GM20431 (cell line): Measurements from ENCODE around the gene ITPKA.

Experiments
- in situ Hi-C: fragments of 300-500 bp; cut with MseI, MboI; formaldehyde crosslinking; loops from one replicate; pipeline ENCODE4 v1.15.0; 2020; ENCODE audit warnings: low sequenced_read_pairs; ENCODE audit not compliant: unreplicated experiment

Gene ITPKA

GRCh38 chr15:41507820-41508290 lies 14.2 kb downstream of the ITPKA start:
- in situ Hi-C loops = no loop called here

GRCh38 chr15:41510728-41511127 lies 17.1 kb downstream of the ITPKA start:
- in situ Hi-C loops = no loop called here

- in situ Hi-C loops = no loop called here
Measured at GRCh38 chr15:41511331-41511898, 17.7 kb downstream of the ITPKA start.

- in situ Hi-C loops = no loop called here
Measured at GRCh38 chr15:41511899-41512369, 18.3 kb downstream of the ITPKA start.

- in situ Hi-C loops = no loop called here
Measured at GRCh38 chr15:41512512-41512939, 18.9 kb downstream of the ITPKA start.

- in situ Hi-C loops = no loop called here
Measured at GRCh38 chr15:41512940-41513505, 19.3 kb downstream of the ITPKA start.

- in situ Hi-C loops = no loop called here
Measured at GRCh38 chr15:41513506-41514227, 20.0 kb downstream of the ITPKA start, which contains the start of gene LTK. Gene LTK (minus strand): TSS chr15:41513827. CDS start chr15:41513709, 118 bp downstream.

GRCh38 chr15:41517895-41518449 lies 24.3 kb downstream of the ITPKA start:
- in situ Hi-C loops = no loop called here

- in situ Hi-C loops = no loop called here
Measured at GRCh38 chr15:41520636-41521035, 27.0 kb downstream of the ITPKA start.

GRCh38 chr15:41521614-41522013 lies 27.9 kb downstream of the ITPKA start:
- in situ Hi-C loops = no loop called here

- in situ Hi-C loops = no loop called here
Measured at GRCh38 chr15:41523097-41523496, 29.4 kb downstream of the ITPKA start.

- in situ Hi-C loops = no loop called here
Measured at GRCh38 chr15:41530363-41530956, 36.8 kb downstream of the ITPKA start.

- in situ Hi-C loops = no loop called here
Measured at GRCh38 chr15:41535544-41535943, 41.9 kb downstream of the ITPKA start.

GRCh38 chr15:41536866-41537265 lies 43.2 kb downstream of the ITPKA start:
- in situ Hi-C loops = no loop called here

GRCh38 chr15:41543521-41543870 lies 49.8 kb downstream of the ITPKA start:
- in situ Hi-C loops = no loop called here

GRCh38 chr15:41544650-41545015 lies 51.0 kb downstream of the ITPKA start:
- in situ Hi-C loops = no loop called here

- in situ Hi-C loops = no loop called here
Measured at GRCh38 chr15:41545218-41545617, 51.5 kb downstream of the ITPKA start.

GRCh38 chr15:41546851-41547786 lies 53.4 kb downstream of the ITPKA start:
- in situ Hi-C loops = no loop called here

- in situ Hi-C loops = no loop called here
Measured at GRCh38 chr15:41550066-41550775, 56.5 kb downstream of the ITPKA start.
